Activated naive CD4-positive, alpha-beta T cell treated with Interleukin-2 at 50 U/mL for 16 hours (primary cell): Measurements from ENCODE around the gene RNH1.
A peak's percentile ranks its signal among the peaks of the same experiment; 100 is the strongest.

Experiments
- DNase-seq: peaks from one replicate; pipeline ENCODE4 v3.0.0-alpha.2; 2020

Gene RNH1

DNA sequence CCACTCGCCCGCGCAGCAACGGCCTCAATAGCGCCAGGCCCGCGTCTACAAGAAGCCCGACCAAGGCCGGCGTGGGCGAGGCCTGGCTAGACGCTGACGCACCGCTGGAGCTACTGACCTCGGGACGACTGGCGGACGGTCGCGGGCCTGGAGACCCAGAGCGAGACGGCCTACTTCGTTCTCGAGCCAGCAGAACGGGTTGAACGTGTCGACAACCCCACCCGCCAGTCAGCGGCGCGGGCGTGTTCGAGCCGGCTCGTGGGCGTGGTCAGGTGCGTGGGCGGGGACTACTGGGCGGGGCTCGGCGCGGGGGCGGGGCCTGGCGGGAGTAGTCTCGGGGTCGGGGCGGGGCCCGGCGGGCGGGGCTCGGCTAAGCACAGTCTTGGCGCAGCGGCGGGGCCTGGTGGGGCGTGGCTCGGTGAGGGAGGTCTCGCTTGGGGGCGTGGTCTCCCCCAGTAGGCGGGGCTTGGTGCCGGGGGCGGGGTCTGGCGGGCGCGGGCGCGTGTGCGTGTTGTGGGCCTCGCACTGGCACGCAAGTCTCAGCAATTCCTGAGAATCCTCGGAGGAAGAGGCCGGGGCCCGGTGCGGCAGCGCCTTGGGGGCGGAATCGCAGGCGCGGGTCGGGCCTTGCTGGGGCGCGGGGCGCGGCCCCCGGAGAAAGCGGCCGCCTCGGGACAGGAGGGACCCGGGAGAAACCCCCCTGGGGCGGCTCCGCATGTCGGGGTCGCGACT is at the start of gene RNH1:
RNH1 (minus strand) TSS at position 248 of the 732 bp plus-strand sequence. CDS start 5,080 bp downstream, outside the sequence.
- peak; percentile 97 for DNase-seq

- no peak for DNase-seq
Observed at GRCh38 chr11:555780-556661, 49.0 kb upstream of the RNH1 start.

GRCh38 chr11:555227-555779 is 48.3 kb upstream of the RNH1 start:
- DNase-seq: no peak

GRCh38 chr11:554428-555226 is 47.6 kb upstream of the RNH1 start:
- peak; percentile 79 for DNase-seq

DNA sequence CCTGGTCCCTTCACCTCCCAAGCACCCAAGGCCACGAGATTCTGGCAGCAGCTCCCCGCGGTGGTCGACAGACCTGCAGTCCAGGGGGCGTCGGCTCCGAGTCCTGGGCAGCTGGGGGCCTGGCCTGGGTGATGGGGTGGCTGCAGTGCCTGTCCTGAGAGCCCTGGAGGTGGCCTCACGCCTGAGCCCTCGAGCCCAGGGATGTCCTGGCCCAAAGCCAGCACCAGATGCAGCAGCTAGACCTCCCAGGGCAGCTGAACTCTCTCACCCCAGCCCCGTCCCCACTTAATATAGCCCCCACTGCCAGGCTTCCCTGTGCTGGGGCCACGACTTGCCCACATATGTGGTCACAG is 46.9 kb upstream of the RNH1 start:
- no peak for DNase-seq

GRCh38 chr11:553083-553987 is 46.3 kb upstream of the RNH1 start:
- no peak for DNase-seq

GRCh38 chr11:551596-551995 is 44.6 kb upstream of the RNH1 start:
- DNase-seq: no peak

GRCh38 chr11:551131-551530 is 44.1 kb upstream of the RNH1 start:
- no peak for DNase-seq

DNA sequence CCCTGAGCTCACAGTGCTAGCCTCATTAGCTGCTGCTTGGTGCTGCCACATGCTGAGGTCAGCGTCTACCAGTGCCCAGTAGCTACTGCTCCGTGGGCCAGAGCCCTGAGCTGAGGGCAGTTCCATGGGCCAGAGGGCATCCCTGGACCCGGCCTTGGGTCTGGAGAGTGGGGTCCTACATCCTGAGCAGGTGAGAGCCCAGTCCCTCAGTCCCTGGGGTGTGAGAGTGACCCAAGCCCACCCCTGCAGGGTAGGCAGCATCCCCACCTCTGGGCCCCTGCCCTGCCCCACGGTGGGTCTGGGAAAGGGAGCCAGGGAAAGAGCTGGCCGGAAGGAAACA is 43.7 kb upstream of the RNH1 start:
- no peak for DNase-seq

GRCh38 chr11:550021-550745 is 43.1 kb upstream of the RNH1 start:
- DNase-seq: no peak

GRCh38 chr11:548700-549603 is 41.9 kb upstream of the RNH1 start:
- DNase-seq: no peak

DNA sequence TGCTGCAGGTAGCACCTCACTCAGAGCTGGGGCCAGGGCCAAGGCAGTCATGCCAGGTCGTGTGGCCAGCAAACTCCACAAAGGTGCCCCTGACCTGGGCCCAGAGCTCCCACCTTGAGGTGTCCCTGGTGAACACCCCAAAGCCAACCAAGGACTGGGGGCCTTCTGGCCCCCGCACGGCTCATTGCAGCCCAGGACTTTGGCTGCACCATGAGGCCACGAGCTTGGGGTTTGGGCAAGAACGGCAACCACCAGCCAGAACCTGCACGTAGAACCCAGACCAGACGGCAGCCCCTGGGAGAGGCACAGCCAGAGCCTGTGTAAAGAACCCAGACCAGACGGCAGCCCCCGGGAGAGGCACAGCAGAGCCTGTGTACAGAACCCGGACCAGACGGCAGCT is 38.1 kb upstream of the RNH1 start:
- DNase-seq: no peak

- DNase-seq: no peak
Observed at GRCh38 chr11:544817-545166, 37.8 kb upstream of the RNH1 start.

DNA sequence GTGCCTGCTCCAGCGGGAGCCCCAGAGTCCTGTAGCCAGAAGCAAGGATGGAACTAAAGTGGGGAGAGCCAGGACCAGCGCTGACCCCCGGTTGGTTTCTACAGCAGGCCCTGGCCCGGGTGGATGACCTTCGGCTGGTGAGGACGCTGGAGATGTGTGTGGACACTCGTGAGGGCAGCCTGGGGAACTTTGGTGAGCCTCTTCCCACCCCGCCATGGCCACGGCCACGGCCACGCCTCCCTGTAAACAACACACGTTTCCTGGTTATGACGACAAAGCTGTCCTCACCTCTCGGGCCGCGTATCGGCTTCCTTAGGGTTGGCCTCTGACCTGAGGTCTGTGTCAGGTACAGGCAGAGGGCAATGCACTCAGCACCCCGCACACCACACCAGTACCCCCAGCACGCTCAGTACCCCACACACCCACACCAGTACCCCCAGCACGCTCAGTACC is 34.4 kb upstream of the RNH1 start:
- no peak for DNase-seq

- no peak for DNase-seq
Observed at GRCh38 chr11:540583-541432, 33.8 kb upstream of the RNH1 start.

- no peak for DNase-seq
Observed at GRCh38 chr11:539971-540481, 33.0 kb upstream of the RNH1 start.

DNA sequence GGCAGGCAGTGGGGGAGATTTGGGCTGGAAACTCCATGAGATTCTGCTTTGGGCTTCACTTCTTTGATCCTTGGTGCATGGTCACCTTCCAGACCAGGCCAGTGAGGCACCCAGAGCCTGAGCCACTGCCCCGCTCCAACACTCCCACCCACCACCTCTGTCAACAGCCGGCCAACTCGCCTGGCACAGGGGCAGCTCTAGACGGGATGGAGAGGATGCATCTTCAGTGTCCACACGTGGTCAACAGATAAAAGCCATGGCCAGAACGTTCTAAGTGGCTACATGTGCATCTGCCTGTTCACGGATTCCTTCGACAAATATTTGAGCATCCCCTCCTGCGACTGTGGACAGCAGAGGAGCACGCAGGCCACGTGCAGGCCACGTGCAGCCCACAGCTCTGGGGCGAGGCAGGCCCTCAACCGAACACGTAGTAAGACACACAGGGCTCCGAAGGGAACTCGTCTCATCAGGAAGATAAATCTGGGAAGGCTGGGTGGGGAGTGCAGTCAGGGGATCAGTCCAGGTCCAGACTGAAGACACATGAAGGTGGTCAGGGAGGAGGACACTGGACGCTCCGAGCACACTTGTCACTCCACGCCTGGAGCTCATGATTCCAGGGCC is 31.5 kb upstream of the RNH1 start:
- no peak for DNase-seq

- no peak for DNase-seq
Observed at GRCh38 chr11:537622-538430, 30.8 kb upstream of the RNH1 start.
